IMR-90 (cell line): ENCODE data around the gene TCF12. TPM values are rescaled to one million over a fixed set of nuclear protein-coding genes. Genes with fewer than 3 reads are reported as not detected.

Experiments used
- ATAC-seq: fragments of 200-7000 bp; cut with Tn5 transposase; 2 replicates; pipeline ENCODE4 v1.9.1; 2020; ENCODE audit warnings: low read depth, mild to moderate bottlenecking, moderate library complexity
- BruUV-seq: library from RNA; stranded (reverse); fragments of 400-500 nt; replicated peaks from 2 replicates; lab custom pipeline; 2021; lab: Mats Ljungman, UMichigan
- CTCF ChIA-PET: fragments of 300-600 bp; formaldehyde crosslinking; extraction: SDS; loops from one replicate; lab custom pipeline; 2021; ENCODE audit warnings: antibody characterized with exemption; lab: Yijun Ruan, JAX
- POLR2A ChIA-PET: fragments of 300-600 bp; sonication (Branson Sonifier 250); formaldehyde crosslinking; loops from one replicate; lab custom pipeline; 2022; ENCODE audit warnings: antibody characterized with exemption; ENCODE audit not compliant: unreplicated experiment; lab: Charles Lee
- DNase-seq: peaks from one replicate; pipeline ENCODE4 v3.0.0; 2013
- H2AFZ ChIP-seq: replicated peaks from 2 replicates; pipeline ENCODE3; 2013; ENCODE audit warnings: low read length, mild to moderate bottlenecking; ENCODE audit not compliant: poor library complexity
- H2AK5ac ChIP-seq: 2 replicates; pipeline ENCODE4 v1.6.1; 2013; ENCODE audit warnings: low read depth, low read length, inconsistent platforms
- H2AK9ac ChIP-seq: replicated peaks from 2 replicates; pipeline ENCODE3; 2013; ENCODE audit warnings: mild to moderate bottlenecking, low read depth, low read length, moderate library complexity; ENCODE audit not compliant: poor library complexity
- H2BK120ac ChIP-seq: 2 replicates; pipeline ENCODE4 v1.6.1; 2013; ENCODE audit warnings: low read depth, low read length, inconsistent platforms
- H2BK15ac ChIP-seq: 3 replicates; pipeline ENCODE4 v1.6.1; 2013; ENCODE audit warnings: low read depth, low read length, inconsistent platforms
- H2BK20ac ChIP-seq: 2 replicates; pipeline ENCODE4 v1.6.1; 2013; ENCODE audit warnings: low read depth, mild to moderate bottlenecking, inconsistent platforms, low read length, moderate library complexity
- H2BK5ac ChIP-seq: 2 replicates; pipeline ENCODE4 v1.6.1; 2013; ENCODE audit warnings: mild to moderate bottlenecking, low read depth, low read length, inconsistent platforms; ENCODE audit not compliant: poor library complexity, severe bottlenecking
- H3K14ac ChIP-seq: replicated peaks from 2 replicates; pipeline ENCODE4 v1.6.1; 2013; ENCODE audit warnings: low read depth, low read length, inconsistent platforms
- H3K18ac ChIP-seq: 2 replicates; pipeline ENCODE4 v1.6.1; 2013; ENCODE audit warnings: low read depth, low read length, control low read depth
- H3K23ac ChIP-seq: 2 replicates; pipeline ENCODE4 v1.6.1; 2013; ENCODE audit warnings: low read depth, low read length, inconsistent platforms
- H3K27ac ChIP-seq: 2 replicates; pipeline ENCODE4 v1.5.1; 2013; ENCODE audit warnings: mild to moderate bottlenecking, control low read depth, low read length; ENCODE audit not compliant: insufficient read depth
- H3K27me3 ChIP-seq: 2 replicates; pipeline ENCODE4 v1.6.1; 2013; ENCODE audit warnings: low read length; ENCODE audit not compliant: control insufficient read depth, insufficient read depth
- H3K36me3 ChIP-seq: 2 replicates; pipeline ENCODE4 v1.6.1; 2013; ENCODE audit warnings: low read length, mixed read lengths; ENCODE audit not compliant: control insufficient read depth, insufficient read depth
- H3K4ac ChIP-seq: 2 replicates; pipeline ENCODE4 v1.6.1; 2013; ENCODE audit warnings: low read depth, low read length, inconsistent platforms
- H3K4me1 ChIP-seq: 2 replicates; pipeline ENCODE4 v1.6.1; 2013; ENCODE audit warnings: low read length, mixed read lengths; ENCODE audit not compliant: control insufficient read depth, insufficient read depth
- H3K4me2 ChIP-seq: 2 replicates; pipeline ENCODE4 v1.6.1; 2013; ENCODE audit warnings: low read depth, mild to moderate bottlenecking, control low read depth, low read length, moderate library complexity
- H3K4me3 ChIP-seq: 2 replicates; pipeline ENCODE4 v1.5.1; 2013; ENCODE audit warnings: low read depth, mild to moderate bottlenecking, control low read depth, low read length, moderate library complexity; ENCODE audit not compliant: insufficient read depth
- H3K56ac ChIP-seq: 2 replicates; pipeline ENCODE4 v1.6.1; 2013; ENCODE audit warnings: low read length, inconsistent platforms; ENCODE audit not compliant: insufficient read depth; ENCODE audit errors: extremely low read depth
- H3K79me1 ChIP-seq, 2 experiments: 2 replicates each; pipeline ENCODE4 v1.6.1; 2013; ENCODE audit warnings: low read length in 2 of 2, inconsistent platforms in 1 of 2, low read depth in 1 of 2
- H3K9ac ChIP-seq: 2 replicates; pipeline ENCODE4 v1.6.1; 2013; ENCODE audit warnings: low read depth, low read length, control low read depth
- H3K9me1 ChIP-seq: 2 replicates; pipeline ENCODE4 v1.6.1; 2013; ENCODE audit warnings: low read length, inconsistent platforms; ENCODE audit not compliant: insufficient read depth
- H3K9me3 ChIP-seq: 2 replicates; pipeline ENCODE4 v1.6.1; 2013; ENCODE audit warnings: low read length; ENCODE audit not compliant: control insufficient read depth, insufficient read depth
- H4K20me1 ChIP-seq: 2 replicates; pipeline ENCODE4 v1.6.1; 2013; ENCODE audit warnings: low read length, inconsistent platforms; ENCODE audit not compliant: insufficient read depth
- H4K5ac ChIP-seq: 2 replicates; pipeline ENCODE4 v1.6.1; 2013; ENCODE audit warnings: mild to moderate bottlenecking, low read depth, low read length, control low read depth
- H4K8ac ChIP-seq, 2 experiments: 2 replicates each; pipeline ENCODE4 v1.6.1; 2013; ENCODE audit warnings: low read depth in 2 of 2, low read length in 2 of 2, control low read depth in 1 of 2, inconsistent platforms in 1 of 2
- H4K91ac ChIP-seq: 2 replicates; pipeline ENCODE4 v1.6.1; 2013; ENCODE audit warnings: low read depth, low read length, inconsistent platforms; ENCODE audit not compliant: insufficient read depth
- CHD1 ChIP-seq: IDR thresholded peaks from 2 replicates; pipeline ENCODE4 v1.6.1; 2012; ENCODE audit warnings: low read depth, low read length, improper control_type of control experiment
- CTCF ChIP-seq: conservative IDR thresholded peaks from 2 replicates; pipeline ENCODE4 v1.5.1; 2012; ENCODE audit warnings: mild to moderate bottlenecking, low read depth, low read length, improper control_type of control experiment
- ELK1 ChIP-seq: fragments of 150-350 bp; IDR thresholded peaks from 2 replicates; pipeline ENCODE4 v1.6.1; 2016; ENCODE audit warnings: low read depth, mild to moderate bottlenecking, low read length, moderate library complexity, borderline replicate concordance
- MAFK ChIP-seq: IDR thresholded peaks from 2 replicates; pipeline ENCODE4 v1.6.1; 2012; ENCODE audit warnings: low read depth, low read length, improper control_type of control experiment
- POLR2A ChIP-seq: IDR thresholded peaks from 2 replicates; pipeline ENCODE4 v1.6.1; 2012; ENCODE audit warnings: mild to moderate bottlenecking, low read depth, low read length
- RAD21 ChIP-seq: IDR thresholded peaks from 2 replicates; pipeline ENCODE4 v1.6.1; 2012; ENCODE audit warnings: low read length, improper control_type of control experiment
- RCOR1 ChIP-seq: IDR thresholded peaks from 2 replicates; pipeline ENCODE4 v1.6.1; 2012; ENCODE audit warnings: mild to moderate bottlenecking, low read length, improper control_type of control experiment; ENCODE audit not compliant: insufficient replicate concordance
- SMC3 ChIP-seq: fragments of 150-350 bp; IDR thresholded peaks from 2 replicates; pipeline ENCODE4 v1.6.1; 2016; ENCODE audit warnings: low read depth, mild to moderate bottlenecking, antibody characterized with exemption, low read length, moderate library complexity
- WGBS, 2 experiments: methylation state at CpG; one replicate each; pipeline versions ENCODE4 v1.1.5 to v1.1.7; 2013; ENCODE audit warnings: missing lambda C conversion rate in 2 of 2; ENCODE audit not compliant: insufficient read length in 1 of 2; ENCODE audit errors: extremely low coverage in 2 of 2; 5-methylcytosine and 5-hydroxymethylcytosine counted together
- dilution Hi-C: fragments of 300-500 bp; cut with HindIII; formaldehyde crosslinking; loops from one replicate; pipeline ENCODE4 v1.14.3; 2018; ENCODE audit warnings: low sequenced_read_pairs; ENCODE audit not compliant: unreplicated experiment
- in situ Hi-C: fragments of 300-500 bp; cut with MboI; formaldehyde crosslinking; loops from 3 replicates; pipeline ENCODE4 v1.14.3; 2019; ENCODE audit warnings: low sequenced_read_pairs, inconsistent platforms, mixed read lengths
- intact Hi-C: fragments of 100-400 bp; cut with micrococcal nuclease; formaldehyde crosslinking; loops from 2 replicates; pipeline ENCODE4 v1.10.0; 2022
- polyA plus RNA-seq, 3 experiments: library from polyadenylated mRNA; depleted of rRNA; stranded (reverse); fragments of >200 nt; gene quantifications; 2 replicates each; pipeline ENCODE4 v1.2.3, GENCODE V29; 2012; ENCODE audit warnings: low replicate concordance in 1 of 3
- total RNA-seq: library from RNA; depleted of rRNA; stranded (reverse); fragments of >200 nt; gene quantifications from 2 replicates; pipeline ENCODE4 v1.2.3, GENCODE V29; 2012

TCF12 gene
- total and polyA plus RNA-seq, 2 of the 4 experiments (the other 2 are of a cell fraction), result 79.4 to 160 TPM

- H3K14ac ChIP-seq, result no peak overlapping the region
- H3K9me1 ChIP-seq, result peaks cover 10% of the 10 kb centered on the region; the same call in 1 of the 2 replicates
- no peak for TF ChIP-seq ELK1
- no peak for TF ChIP-seq CHD1
- TF ChIP-seq POLR2A, result no peak
- TF ChIP-seq SMC3, result no peak
- TF ChIP-seq RAD21, result no peak
- no peak for TF ChIP-seq RCOR1
- no peak for TF ChIP-seq MAFK
- no peak for TF ChIP-seq CTCF
- no peak overlapping the region for H3K18ac ChIP-seq
- no peak for DNase-seq
- ATAC-seq, result no peak
- peaks cover 25% of the 10 kb centered on the region for H3K4me1 ChIP-seq
- 0 out of 4 replicates have a peak overlapping the region, but pooled peaks of 1 of the 2 experiments have one; percentile 31 for H4K8ac ChIP-seq
- no peak overlapping the region for H2BK15ac ChIP-seq
- BruUV-seq, result no TSS peak
- no peak overlapping the region for H2BK5ac ChIP-seq
- no peak overlapping the region for H4K5ac ChIP-seq
- peak overlapping the region; percentile 42; the same call in 1 of the 2 replicates for H3K4ac ChIP-seq
- no peak overlapping the region for H3K56ac ChIP-seq
- H4K20me1 ChIP-seq, result no peaks in the 10 kb centered on the region; the same call in 1 of the 2 replicates
- no peak overlapping the region for H3K9ac ChIP-seq
- intact Hi-C loops, result loop anchor here (5.0 kb wide), 1 partner anchor 655 kb away; no protein-coding TSS in a partner anchor
- no peak overlapping the region for H2AFZ ChIP-seq
- no peak overlapping the region for H3K4me3 ChIP-seq
- no peak overlapping the region for H2AK9ac ChIP-seq
- peaks cover 25 to 54% of the 10 kb centered on the region in 2 experiments for H3K79me1 ChIP-seq
- no peaks in the 10 kb centered on the region for H3K27me3 ChIP-seq
- no peak overlapping the region for H2BK20ac ChIP-seq
- H3K9me3 ChIP-seq, result peaks cover 9% of the 10 kb centered on the region
- in situ Hi-C loops, result loop anchor here (5.0 to 10.0 kb wide), 2 partner anchors 65 to 387 kb away; no protein-coding TSS in a partner anchor
- peaks cover 3% of the 10 kb centered on the region; the same call in 1 of the 2 replicates for H3K36me3 ChIP-seq
- CTCF ChIA-PET, result interaction anchor here (0.6 to 3.3 kb wide), 4 partner anchors 66 to 1153 kb away, joined by 3 to 19 read pairs (median 4); no protein-coding TSS in a partner anchor
- POLR2A ChIA-PET, result no interaction called here
- dilution Hi-C loops, result loop anchor here (25.0 kb wide), 1 partner anchor 660 kb away; no protein-coding TSS in a partner anchor
- H3K4me2 ChIP-seq, result no peak overlapping the region
- no CpG with 5 or more reads among the region's 1 CpG for WGBS, 2 experiments
- H3K27ac ChIP-seq, result no peak overlapping the region
- no peak overlapping the region for H4K91ac ChIP-seq
- peak overlapping the region; percentile 33; the same call in 1 of the 2 replicates for H2AK5ac ChIP-seq
- peak overlapping the region; percentile 52; the same call in 1 of the 2 replicates for H2BK120ac ChIP-seq
- H3K23ac ChIP-seq, result no peak overlapping the region
These were observed 229.2 kb downstream of the TCF12 start for GRCh38 chr15:57147621-57148020.
